Subcutaneous adipose tissue (tissue), 4 donors: ENCODE data around the gene SPARCL1. TPM values are rescaled to one million over a fixed set of nuclear protein-coding genes. Genes with fewer than 3 reads are reported as not detected.

Experiments
- total RNA-seq, 4 donors: library from RNA; depleted of rRNA; stranded (reverse); fragments of >200 nt; gene quantifications; one replicate each; pipeline ENCODE4 v1.1.0, GENCODE V29; 2016
- TF ChIP-seq, protein P1 (sequence below): fragments of 450-650 bp; IDR thresholded peaks from one replicate; pipeline ENCODE4 v1.5.1; 2016; ENCODE audit warnings: low read depth, mild to moderate bottlenecking, control low read depth, antibody characterized with exemption, moderate library complexity

The SPARCL1 gene
- total RNA-seq, 4 donors from 2014 or later: 270 to 613 (median 543) TPM

DNA sequence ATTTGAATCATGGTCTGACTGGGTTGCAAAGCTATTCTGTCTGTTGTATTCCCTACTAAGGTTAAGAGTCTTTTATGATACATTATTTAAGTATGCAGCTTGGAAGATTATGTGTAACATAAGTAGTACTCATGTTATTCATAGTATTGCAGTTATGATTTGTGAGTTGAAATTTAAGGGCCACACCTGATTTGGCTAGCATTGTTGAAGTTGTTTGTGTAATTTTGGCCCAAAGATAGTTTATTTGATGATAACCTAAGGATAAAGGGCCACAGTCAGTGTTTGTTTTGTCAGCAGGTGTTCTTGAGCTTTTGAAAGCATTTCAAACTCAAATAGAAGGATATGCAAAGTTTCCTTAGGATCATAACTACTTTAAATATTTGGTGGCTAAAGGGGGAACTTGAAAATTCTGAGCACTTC, 67.9 kb downstream of the SPARCL1 start:
- TF ChIP-seq, protein P1, sequence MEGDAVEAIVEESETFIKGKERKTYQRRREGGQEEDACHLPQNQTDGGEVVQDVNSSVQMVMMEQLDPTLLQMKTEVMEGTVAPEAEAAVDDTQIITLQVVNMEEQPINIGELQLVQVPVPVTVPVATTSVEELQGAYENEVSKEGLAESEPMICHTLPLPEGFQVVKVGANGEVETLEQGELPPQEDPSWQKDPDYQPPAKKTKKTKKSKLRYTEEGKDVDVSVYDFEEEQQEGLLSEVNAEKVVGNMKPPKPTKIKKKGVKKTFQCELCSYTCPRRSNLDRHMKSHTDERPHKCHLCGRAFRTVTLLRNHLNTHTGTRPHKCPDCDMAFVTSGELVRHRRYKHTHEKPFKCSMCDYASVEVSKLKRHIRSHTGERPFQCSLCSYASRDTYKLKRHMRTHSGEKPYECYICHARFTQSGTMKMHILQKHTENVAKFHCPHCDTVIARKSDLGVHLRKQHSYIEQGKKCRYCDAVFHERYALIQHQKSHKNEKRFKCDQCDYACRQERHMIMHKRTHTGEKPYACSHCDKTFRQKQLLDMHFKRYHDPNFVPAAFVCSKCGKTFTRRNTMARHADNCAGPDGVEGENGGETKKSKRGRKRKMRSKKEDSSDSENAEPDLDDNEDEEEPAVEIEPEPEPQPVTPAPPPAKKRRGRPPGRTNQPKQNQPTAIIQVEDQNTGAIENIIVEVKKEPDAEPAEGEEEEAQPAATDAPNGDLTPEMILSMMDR: no peak

DNA sequence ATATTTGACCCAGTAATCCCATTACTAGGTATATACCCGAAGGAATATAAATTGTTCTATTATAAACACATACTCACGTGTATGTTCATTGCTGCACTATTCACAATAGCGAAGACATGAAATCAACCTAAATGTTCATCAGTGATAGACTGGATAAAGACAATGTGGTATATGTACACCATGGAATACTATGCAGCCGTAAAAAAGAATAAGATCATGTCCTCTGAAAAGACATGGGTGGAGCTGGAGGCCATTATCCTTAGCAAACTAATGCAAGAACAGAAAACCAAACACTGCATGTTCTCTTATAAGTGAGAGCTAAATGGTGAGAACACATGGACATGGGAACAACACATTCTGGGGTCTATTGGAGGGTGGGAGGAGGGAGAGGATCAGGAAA, 70.3 kb downstream of the SPARCL1 start:
- TF ChIP-seq, protein P1: no peak

DNA sequence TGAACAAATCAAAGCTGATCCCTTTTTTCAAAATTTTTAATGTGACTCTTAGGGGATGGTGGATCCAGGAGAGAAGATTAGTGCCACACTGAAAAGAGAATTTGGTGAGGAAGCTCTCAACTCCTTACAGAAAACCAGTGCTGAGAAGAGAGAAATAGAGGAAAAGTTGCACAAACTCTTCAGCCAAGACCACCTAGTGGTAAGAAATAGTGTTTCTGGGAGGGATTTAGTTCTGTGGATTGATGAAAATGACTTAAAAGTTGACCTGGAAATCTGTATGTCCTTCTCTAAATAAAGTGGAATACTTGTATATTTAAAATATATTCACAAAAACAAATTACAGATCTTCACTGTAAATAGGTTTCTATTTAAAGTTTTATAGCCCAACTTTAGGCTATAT, 77.6 kb downstream of the SPARCL1 start:
- TF ChIP-seq, protein P1: no peak

DNA sequence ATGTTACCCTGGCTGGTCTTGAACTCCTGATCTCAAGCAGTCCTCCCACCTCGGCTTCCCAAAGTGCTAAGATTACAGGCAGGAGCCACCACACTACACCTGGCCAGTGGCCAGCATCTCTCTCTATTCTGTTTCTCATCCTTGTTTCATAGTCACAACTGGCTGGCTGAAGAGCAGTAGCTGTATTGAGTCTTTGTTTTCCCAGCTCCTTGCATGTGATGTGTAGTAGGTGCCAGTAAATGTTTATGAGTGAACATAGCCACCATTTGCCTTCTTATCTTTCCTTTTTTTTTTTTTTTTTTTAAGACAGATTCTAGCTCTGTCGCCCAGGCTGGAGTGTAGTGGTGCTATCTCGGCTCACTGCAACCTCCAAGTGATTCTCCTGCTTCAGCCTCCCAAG, 83.2 kb downstream of the SPARCL1 start:
- TF ChIP-seq, protein P1: no peak

DNA sequence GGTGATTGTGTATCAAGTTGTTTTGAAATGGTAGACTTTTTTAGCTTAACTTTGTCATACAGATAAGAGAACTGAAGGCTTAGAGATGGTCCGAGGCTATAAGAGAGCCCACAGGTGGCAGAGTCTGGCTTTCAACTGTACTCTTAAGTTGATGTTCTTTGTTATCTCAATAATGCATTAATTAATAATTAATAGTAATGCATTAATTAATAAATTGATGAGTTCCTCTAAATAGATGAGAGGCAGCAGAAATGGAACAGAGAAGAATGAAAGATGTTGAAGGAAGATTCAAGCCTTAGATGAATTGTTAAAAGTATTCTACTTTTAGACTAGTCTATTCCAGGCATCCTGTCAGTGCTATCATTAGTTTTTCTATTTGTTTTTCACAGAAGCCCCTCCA, 84.4 kb downstream of the SPARCL1 start:
- TF ChIP-seq, protein P1: no peak

DNA sequence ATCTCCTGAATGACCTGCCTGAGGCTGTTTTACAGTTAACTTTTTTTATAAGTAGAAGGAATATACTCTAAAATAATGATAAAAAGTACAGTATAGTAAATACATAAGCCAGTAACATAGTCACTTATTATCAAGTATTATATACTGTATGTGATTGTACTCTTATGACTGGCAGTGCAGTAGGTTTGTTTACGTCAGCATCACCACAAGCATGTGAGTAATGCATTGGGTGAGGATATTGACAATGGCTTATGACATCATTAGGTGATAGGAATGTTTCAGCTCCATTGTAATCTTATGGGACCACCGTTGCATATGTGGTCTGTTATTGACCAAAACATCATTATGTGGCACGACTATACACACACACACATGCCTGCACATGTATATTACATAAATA, 86.3 kb downstream of the SPARCL1 start:
- TF ChIP-seq, protein P1: no peak

DNA sequence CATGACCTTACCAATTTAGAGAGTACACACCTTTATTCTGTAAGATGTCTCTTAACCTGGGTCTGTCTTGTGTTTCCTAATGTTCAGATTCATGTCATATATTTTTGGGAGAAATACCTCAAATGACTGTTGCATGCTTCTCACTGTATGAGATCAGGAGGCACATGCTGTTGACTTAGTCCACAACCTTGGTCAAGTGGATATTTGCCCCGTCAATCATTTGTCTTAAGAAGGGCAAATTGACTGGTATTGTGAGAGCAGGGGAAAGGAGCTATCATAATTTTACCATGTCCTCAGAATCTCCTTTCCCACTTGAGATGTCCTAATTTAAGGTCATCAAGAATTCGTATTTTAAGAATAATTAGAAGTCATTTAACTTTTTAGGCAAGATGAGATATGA, 95.8 kb downstream of the SPARCL1 start:
- TF ChIP-seq, protein P1: no peak
